SK-N-SH treated with all-trans-retinoic acid at 6 μM for 48 hours (cell line): ENCODE measurements around the gene RTN1.

Experiments used
- ATAC-seq: fragments of 200-7000 bp; cut with Tn5 transposase; 3 replicates; pipeline ENCODE4 v1.9.1; 2020; ENCODE audit warnings: mild to moderate bottlenecking, moderate library complexity
- ARNTL ChIP-seq: fragments of 450-650 bp; formaldehyde crosslinking; IDR thresholded peaks from 2 replicates; pipeline ENCODE4 v1.5.0; 2020; ENCODE audit warnings: low read depth, mild to moderate bottlenecking, moderate library complexity, borderline replicate concordance
- ESRRG ChIP-seq: fragments of 250-450 bp; sonication (Bioruptor Pico); IDR thresholded peaks from 2 replicates; pipeline ENCODE4 v1.6.1; 2021; ENCODE audit warnings: mild to moderate bottlenecking
- GLIS3 ChIP-seq: fragments of 250-450 bp; sonication (Bioruptor Pico); IDR thresholded peaks from 2 replicates; pipeline ENCODE4 v1.5.0; 2020; ENCODE audit warnings: mild to moderate bottlenecking, moderate library complexity
- ISL1 ChIP-seq: fragments of 250-450 bp; sonication (Bioruptor Pico); IDR thresholded peaks from 2 replicates; pipeline ENCODE4 v2.1.2; 2022; ENCODE audit warnings: mild to moderate bottlenecking, moderate library complexity
- OSR1 ChIP-seq: fragments of 250-450 bp; sonication (Bioruptor Pico); IDR thresholded peaks from 2 replicates; pipeline ENCODE4 v1.8.0; 2022; ENCODE audit warnings: moderate library complexity, mild to moderate bottlenecking, inconsistent platforms
- POU6F1 ChIP-seq: fragments of 250-450 bp; sonication (Bioruptor Pico); IDR thresholded peaks from 2 replicates; pipeline ENCODE4 v1.8.0; 2021; ENCODE audit warnings: low read depth, mild to moderate bottlenecking, moderate library complexity, borderline replicate concordance
- PPARA ChIP-seq: fragments of 250-450 bp; sonication (Bioruptor Pico); IDR thresholded peaks from 2 replicates; pipeline ENCODE4 v1.5.0; 2020; ENCODE audit warnings: mild to moderate bottlenecking, borderline replicate concordance
- RARB ChIP-seq: fragments of 250-450 bp; sonication (Bioruptor Pico); IDR thresholded peaks from 2 replicates; pipeline ENCODE4 v1.8.0; 2021; ENCODE audit warnings: mild to moderate bottlenecking, moderate library complexity
- SNAI2 ChIP-seq: fragments of 250-450 bp; sonication (Bioruptor Pico); IDR thresholded peaks from 2 replicates; pipeline ENCODE4 v1.5.0; 2020; ENCODE audit warnings: mild to moderate bottlenecking, moderate library complexity
- TCF4 ChIP-seq: fragments of 250-450 bp; sonication (Bioruptor Pico); IDR thresholded peaks from 2 replicates; pipeline ENCODE4 v1.8.0; 2021; ENCODE audit warnings: mild to moderate bottlenecking, moderate library complexity, borderline replicate concordance
- TOX ChIP-seq: fragments of 250-450 bp; sonication (Bioruptor Pico); IDR thresholded peaks from 2 replicates; pipeline ENCODE4 v1.8.0; 2021; ENCODE audit warnings: mild to moderate bottlenecking, moderate library complexity, borderline replicate concordance
- ZC3H10 ChIP-seq: fragments of 250-450 bp; sonication (Bioruptor Pico); IDR thresholded peaks from 2 replicates; pipeline ENCODE4 v1.5.1; 2021; ENCODE audit warnings: mild to moderate bottlenecking, moderate library complexity
- ZFP3 ChIP-seq: fragments of 250-450 bp; sonication (Bioruptor Pico); IDR thresholded peaks from 2 replicates; pipeline ENCODE4 v1.5.0; 2020; ENCODE audit warnings: mild to moderate bottlenecking, moderate library complexity
- ZFP30 ChIP-seq: fragments of 450-650 bp; formaldehyde crosslinking; IDR thresholded peaks from 2 replicates; pipeline ENCODE4 v1.5.0; 2022; ENCODE audit warnings: mild to moderate bottlenecking, moderate library complexity
- ZNF565 ChIP-seq: fragments of 450-650 bp; formaldehyde crosslinking; conservative IDR thresholded peaks from 2 replicates; pipeline ENCODE4 v1.5.0; 2020; ENCODE audit warnings: low read depth, mild to moderate bottlenecking, moderate library complexity
- ZNF70 ChIP-seq: fragments of 450-650 bp; formaldehyde crosslinking; IDR thresholded peaks from 2 replicates; pipeline ENCODE4 v1.5.0; 2020; ENCODE audit warnings: mild to moderate bottlenecking, moderate library complexity
- ZNF8 ChIP-seq: fragments of 450-650 bp; formaldehyde crosslinking; IDR thresholded peaks from 2 replicates; pipeline ENCODE4 v1.5.0; 2020; ENCODE audit warnings: mild to moderate bottlenecking, moderate library complexity
- TF ChIP-seq, protein P1 (sequence below): fragments of 250-450 bp; sonication (Bioruptor Pico); IDR thresholded peaks from 2 replicates; pipeline ENCODE4 v1.5.1; 2020; ENCODE audit warnings: low read depth, mild to moderate bottlenecking, moderate library complexity
- TF ChIP-seq, protein P2 (sequence below): fragments of 250-450 bp; sonication (Bioruptor Pico); IDR thresholded peaks from 2 replicates; pipeline ENCODE4 v1.5.1; 2021; ENCODE audit warnings: mild to moderate bottlenecking, moderate library complexity
- TF ChIP-seq, protein P3 (sequence below): fragments of 250-450 bp; sonication (Bioruptor Pico); IDR thresholded peaks from 2 replicates; pipeline ENCODE4 v1.8.0; 2020; ENCODE audit warnings: mild to moderate bottlenecking, moderate library complexity, borderline replicate concordance
- TF ChIP-seq, protein P4 (sequence below): fragments of 250-450 bp; sonication (Bioruptor Pico); IDR thresholded peaks from 2 replicates; pipeline ENCODE4 v1.5.0; 2020; ENCODE audit warnings: mild to moderate bottlenecking, moderate library complexity

Gene RTN1

DNA sequence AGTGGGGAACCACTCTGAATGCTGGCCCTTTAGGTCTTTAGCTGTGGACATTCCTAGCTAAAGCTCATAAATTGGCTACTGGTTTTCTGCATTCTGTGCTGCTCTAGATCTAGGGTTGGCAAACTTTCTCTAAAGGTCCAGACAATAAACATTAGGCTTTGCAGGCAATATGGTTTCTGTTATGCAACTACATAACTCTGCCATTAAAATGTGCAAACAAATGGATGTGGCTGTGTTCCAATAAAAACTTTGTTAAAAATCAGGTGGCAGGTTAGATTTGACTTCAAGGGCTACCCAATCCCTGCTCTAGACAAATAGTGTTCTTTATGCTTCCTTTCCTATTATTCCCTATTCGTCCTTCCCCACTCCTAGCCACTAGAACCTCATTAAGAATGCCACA, 42.6 kb upstream of the RTN1 start:
- TF ChIP-seq ZNF70 (CRISPR knock-in tag), result no peak
- TF ChIP-seq RARB (CRISPR knock-in tag), result no peak
- TF ChIP-seq ZC3H10 (CRISPR knock-in tag), result no peak
- TF ChIP-seq, protein P1, sequence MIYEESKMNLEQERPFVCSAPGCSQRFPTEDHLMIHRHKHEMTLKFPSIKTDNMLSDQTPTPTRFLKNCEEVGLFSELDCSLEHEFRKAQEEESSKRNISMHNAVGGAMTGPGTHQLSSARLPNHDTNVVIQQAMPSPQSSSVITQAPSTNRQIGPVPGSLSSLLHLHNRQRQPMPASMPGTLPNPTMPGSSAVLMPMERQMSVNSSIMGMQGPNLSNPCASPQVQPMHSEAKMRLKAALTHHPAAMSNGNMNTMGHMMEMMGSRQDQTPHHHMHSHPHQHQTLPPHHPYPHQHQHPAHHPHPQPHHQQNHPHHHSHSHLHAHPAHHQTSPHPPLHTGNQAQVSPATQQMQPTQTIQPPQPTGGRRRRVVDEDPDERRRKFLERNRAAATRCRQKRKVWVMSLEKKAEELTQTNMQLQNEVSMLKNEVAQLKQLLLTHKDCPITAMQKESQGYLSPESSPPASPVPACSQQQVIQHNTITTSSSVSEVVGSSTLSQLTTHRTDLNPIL (CRISPR knock-in tag), result no peak
- TF ChIP-seq ZNF565 (CRISPR knock-in tag), result no peak
- no peak for TF ChIP-seq SNAI2 (CRISPR knock-in tag)
- TF ChIP-seq, protein P2, sequence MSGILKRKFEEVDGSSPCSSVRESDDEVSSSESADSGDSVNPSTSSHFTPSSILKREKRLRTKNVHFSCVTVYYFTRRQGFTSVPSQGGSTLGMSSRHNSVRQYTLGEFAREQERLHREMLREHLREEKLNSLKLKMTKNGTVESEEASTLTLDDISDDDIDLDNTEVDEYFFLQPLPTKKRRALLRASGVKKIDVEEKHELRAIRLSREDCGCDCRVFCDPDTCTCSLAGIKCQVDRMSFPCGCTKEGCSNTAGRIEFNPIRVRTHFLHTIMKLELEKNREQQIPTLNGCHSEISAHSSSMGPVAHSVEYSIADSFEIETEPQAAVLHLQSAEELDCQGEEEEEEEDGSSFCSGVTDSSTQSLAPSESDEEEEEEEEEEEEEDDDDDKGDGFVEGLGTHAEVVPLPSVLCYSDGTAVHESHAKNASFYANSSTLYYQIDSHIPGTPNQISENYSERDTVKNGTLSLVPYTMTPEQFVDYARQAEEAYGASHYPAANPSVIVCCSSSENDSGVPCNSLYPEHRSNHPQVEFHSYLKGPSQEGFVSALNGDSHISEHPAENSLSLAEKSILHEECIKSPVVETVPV (CRISPR knock-in tag), result no peak
- no peak for TF ChIP-seq POU6F1 (CRISPR knock-in tag)
- TF ChIP-seq, protein P3, sequence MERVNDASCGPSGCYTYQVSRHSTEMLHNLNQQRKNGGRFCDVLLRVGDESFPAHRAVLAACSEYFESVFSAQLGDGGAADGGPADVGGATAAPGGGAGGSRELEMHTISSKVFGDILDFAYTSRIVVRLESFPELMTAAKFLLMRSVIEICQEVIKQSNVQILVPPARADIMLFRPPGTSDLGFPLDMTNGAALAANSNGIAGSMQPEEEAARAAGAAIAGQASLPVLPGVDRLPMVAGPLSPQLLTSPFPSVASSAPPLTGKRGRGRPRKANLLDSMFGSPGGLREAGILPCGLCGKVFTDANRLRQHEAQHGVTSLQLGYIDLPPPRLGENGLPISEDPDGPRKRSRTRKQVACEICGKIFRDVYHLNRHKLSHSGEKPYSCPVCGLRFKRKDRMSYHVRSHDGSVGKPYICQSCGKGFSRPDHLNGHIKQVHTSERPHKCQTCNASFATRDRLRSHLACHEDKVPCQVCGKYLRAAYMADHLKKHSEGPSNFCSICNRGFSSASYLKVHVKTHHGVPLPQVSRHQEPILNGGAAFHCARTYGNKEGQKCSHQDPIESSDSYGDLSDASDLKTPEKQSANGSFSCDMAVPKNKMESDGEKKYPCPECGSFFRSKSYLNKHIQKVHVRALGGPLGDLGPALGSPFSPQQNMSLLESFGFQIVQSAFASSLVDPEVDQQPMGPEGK (CRISPR knock-in tag), result no peak
- TF ChIP-seq, protein P4, sequence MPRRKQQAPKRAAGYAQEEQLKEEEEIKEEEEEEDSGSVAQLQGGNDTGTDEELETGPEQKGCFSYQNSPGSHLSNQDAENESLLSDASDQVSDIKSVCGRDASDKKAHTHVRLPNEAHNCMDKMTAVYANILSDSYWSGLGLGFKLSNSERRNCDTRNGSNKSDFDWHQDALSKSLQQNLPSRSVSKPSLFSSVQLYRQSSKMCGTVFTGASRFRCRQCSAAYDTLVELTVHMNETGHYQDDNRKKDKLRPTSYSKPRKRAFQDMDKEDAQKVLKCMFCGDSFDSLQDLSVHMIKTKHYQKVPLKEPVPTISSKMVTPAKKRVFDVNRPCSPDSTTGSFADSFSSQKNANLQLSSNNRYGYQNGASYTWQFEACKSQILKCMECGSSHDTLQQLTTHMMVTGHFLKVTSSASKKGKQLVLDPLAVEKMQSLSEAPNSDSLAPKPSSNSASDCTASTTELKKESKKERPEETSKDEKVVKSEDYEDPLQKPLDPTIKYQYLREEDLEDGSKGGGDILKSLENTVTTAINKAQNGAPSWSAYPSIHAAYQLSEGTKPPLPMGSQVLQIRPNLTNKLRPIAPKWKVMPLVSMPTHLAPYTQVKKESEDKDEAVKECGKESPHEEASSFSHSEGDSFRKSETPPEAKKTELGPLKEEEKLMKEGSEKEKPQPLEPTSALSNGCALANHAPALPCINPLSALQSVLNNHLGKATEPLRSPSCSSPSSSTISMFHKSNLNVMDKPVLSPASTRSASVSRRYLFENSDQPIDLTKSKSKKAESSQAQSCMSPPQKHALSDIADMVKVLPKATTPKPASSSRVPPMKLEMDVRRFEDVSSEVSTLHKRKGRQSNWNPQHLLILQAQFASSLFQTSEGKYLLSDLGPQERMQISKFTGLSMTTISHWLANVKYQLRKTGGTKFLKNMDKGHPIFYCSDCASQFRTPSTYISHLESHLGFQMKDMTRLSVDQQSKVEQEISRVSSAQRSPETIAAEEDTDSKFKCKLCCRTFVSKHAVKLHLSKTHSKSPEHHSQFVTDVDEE, result no peak
- no peak for TF ChIP-seq PPARA (CRISPR knock-in tag)
- TF ChIP-seq ZNF8 (CRISPR knock-in tag), result no peak
- TF ChIP-seq TOX (CRISPR knock-in tag), result no peak
- no peak for TF ChIP-seq GLIS3 (CRISPR knock-in tag)
- TF ChIP-seq ZFP3 (CRISPR knock-in tag), result no peak
- no peak for ATAC-seq

DNA sequence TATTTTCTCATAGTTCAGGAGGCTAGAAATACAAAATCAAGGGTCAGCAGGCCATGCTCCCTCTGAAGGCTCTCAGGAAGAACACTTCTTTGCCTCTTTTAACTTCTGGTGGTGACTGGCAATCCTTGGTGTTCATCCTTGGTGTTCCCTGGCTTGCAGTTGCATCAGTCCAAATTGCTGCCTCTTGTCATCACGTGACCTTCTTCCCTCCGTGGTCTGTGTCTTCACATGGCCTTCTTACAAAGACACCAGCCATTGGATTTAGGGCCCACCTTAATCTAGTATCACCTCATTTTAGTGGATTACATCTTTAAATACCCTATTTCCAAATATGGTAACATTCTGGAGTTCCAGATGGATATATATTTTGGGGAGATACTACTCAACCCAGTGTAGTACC, 41.9 kb upstream of the RTN1 start:
- no peak for TF ChIP-seq ZC3H10 (CRISPR knock-in tag)
- TF ChIP-seq ZNF565 (CRISPR knock-in tag), result no peak
- TF ChIP-seq ZNF70 (CRISPR knock-in tag), result no peak
- TF ChIP-seq ESRRG (CRISPR knock-in tag), result no peak
- TF ChIP-seq ARNTL (CRISPR knock-in tag), result no peak
- no peak for ATAC-seq

DNA sequence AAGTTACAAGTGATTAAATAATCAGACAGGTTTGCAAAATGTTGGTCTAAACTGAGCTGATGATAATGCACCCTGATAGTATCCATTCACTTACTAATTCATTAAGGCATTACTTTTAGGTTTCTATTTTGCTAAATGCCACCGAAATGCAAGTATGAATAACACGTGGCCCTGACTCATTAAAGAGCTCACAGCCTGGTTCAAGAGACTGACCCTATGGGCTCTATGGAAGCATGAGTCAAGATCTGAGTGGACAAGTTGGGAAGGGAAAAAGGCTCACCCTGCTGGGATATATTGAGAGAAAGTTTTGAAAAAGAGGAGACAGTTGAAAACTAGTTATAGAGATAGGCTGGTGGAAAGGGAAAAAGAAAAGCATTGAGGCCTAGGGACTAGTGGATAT, 34.6 kb upstream of the RTN1 start:
- no peak for ATAC-seq
- TF ChIP-seq ZNF70 (CRISPR knock-in tag) (no peak), ZNF565 (CRISPR knock-in tag) (no peak), TCF4 (CRISPR knock-in tag) (no peak), OSR1 (CRISPR knock-in tag) (no peak), ESRRG (CRISPR knock-in tag) (no peak), ISL1 (no peak), TOX (CRISPR knock-in tag) (no peak), ARNTL (CRISPR knock-in tag) (no peak), SNAI2 (CRISPR knock-in tag) (no peak), ZFP3 (CRISPR knock-in tag) (no peak), ZNF8 (CRISPR knock-in tag) (no peak), ZC3H10 (CRISPR knock-in tag) (no peak), PPARA (CRISPR knock-in tag) (no peak), POU6F1 (CRISPR knock-in tag) (no peak), GLIS3 (CRISPR knock-in tag) (no peak), ZFP30 (CRISPR knock-in tag) (no peak)
- TF ChIP-seq, protein P1 (CRISPR knock-in tag), result no peak
